Activated CD4-positive, CD25-positive, alpha-beta regulatory T cell treated with anti-CD3 and anti-CD28 coated beads, Interleukin-2, amount 50 U/mL, for 24 hours (primary cell): Measurements from ENCODE around the gene HS1BP3.

Experiments used
- ATAC-seq, 2 donors: fragments of 150-1000 bp; cut with Tn5 transposase; one replicate each; pipeline ENCODE4 v1.10.0; 2021; ENCODE audit warnings: mild to moderate bottlenecking in 1 of 2, moderate library complexity in 1 of 2

Gene HS1BP3

DNA sequence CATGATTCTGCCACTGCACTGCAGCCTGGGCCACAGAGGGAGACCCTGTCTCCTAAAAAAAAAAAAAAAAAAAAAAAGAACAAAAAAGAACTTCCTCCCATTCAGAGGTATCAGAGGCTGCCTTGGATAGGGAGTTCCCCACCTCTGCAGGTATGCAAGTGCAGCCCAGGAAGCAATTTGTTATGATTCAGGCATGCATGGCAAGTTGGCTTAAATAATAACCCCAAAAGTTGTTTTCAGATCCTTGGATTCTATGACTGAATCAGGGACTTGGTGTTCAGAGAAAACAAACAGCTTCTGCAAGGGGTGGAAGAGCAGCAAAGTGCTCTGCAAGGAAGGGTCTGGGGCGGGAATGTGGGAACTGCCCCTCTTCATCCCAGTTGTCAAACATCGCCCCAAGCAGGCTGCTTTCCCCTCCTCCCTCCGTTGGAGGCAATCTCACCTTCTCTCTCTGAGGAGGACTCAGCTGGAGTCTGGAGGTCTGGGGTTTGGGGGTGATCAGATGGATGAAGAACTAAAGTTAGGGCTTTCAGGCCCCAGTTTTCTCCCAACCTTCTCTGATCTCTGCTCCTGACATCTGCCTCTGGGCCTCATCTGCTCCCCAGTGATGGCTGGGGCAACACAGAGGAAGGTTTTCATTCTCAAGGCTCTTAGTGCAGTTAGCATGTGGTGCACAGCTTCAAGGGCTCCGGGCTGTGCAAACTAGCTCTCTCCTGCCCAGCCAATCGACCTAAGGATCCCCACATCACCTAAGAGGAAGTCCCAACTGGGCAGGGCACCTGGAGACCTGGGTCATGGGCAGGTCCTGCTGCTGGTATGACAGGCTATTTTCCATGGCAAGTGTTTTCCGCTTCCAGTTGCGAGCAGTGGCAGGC, 12.5 kb upstream of the HS1BP3 start:
- ATAC-seq: no peak

- ATAC-seq: no peak
Measured at GRCh38 chr2:20662308-20662937, 11.5 kb upstream of the HS1BP3 start.

- peak; percentile 62 to 69 for ATAC-seq
Measured at GRCh38 chr2:20661421-20662307, 10.8 kb upstream of the HS1BP3 start.

DNA sequence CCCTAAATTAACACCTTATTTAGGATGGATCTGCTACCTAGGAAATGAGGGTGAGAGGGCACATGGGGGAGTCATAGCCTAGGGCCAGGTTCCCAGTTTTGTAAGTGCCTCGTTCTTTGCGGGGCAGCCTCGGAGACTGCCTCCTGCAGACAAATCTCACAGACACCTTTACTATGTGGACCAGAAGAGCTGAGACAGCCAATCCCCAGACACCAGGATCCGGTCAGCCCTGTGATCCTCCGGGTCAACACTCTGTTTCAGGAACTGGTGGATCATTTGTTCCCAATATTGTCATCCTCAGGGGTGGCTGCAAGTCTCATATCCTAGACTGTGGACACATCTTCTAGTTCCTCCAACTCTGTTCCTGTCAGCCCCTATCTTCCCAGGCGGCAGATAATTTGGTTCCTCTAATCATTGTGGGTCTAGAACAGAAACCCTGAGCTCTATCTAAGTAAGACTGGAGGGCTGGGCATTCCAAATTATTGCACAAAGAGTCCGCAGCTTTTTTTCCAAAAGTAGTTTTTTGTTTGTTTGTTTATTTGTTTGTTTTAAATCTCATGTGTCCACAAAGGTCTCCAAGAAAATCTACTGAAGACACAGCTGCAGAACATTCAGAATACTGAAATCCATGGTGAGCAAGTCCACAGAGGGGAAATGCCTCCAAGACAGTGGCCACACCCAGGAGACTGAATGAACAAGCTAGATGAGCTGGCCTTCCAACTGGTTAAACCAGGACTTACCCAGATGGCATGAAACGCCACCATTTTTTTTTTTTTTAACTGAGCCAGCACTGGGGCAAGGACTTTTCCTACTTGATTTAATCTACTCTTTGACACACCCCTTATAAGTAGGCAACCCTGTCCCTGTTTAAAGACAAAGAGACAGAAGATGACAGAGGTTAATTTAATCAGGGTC, 9.9 kb upstream of the HS1BP3 start:
- ATAC-seq: no peak

- ATAC-seq: no peak
Measured at GRCh38 chr2:20657522-20658235, 6.8 kb upstream of the HS1BP3 start.

- ATAC-seq: no peak
Measured at GRCh38 chr2:20656561-20656960, 5.7 kb upstream of the HS1BP3 start.

- no peak for ATAC-seq
Measured at GRCh38 chr2:20654535-20654813, 3.6 kb upstream of the HS1BP3 start.

- no peak for ATAC-seq
Measured at GRCh38 chr2:20653695-20654534, 3.0 kb upstream of the HS1BP3 start.

DNA sequence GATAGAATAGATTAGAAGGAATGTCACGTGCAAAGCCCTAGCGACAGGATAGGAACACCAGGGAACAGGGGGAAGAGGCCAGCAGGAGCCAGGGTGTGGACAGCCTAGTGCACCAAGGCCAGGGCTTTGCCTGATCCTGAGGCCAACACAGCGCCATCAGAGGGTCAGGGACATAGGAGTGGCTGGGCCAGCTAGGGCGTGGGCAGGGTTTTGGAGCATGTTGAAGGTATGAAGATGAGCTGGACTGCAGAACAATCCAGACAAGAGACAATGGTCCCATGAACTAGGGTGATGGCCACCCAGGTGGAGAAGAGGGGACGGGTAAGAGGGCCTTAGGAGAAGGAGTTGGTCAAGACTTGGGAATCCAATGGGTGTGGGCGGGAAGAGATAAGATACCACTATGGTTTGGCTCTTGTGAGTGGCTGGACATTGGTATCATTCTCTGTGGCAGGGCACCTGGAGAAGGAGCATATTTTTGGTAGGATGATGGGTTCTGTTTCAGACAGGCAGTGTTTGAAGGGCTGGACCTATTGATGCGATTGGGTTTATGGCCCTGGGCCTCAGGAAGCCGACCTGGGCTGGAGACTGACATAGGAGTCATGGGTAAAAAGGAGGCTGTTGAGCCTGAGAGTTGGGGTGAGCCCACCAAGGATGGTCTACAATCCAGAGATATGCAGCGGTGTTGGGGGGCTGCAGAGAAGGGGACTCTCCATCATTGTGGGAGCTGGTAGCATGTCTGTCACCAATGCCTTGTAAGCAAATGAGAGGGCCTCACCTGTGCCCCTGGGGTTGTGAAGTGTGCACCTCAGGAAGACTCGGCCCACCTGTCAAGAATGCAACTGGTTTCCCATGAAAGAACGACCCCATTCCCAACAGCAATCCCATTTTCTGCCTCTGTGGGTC, 2.0 kb upstream of the HS1BP3 start:
- no peak for ATAC-seq

DNA sequence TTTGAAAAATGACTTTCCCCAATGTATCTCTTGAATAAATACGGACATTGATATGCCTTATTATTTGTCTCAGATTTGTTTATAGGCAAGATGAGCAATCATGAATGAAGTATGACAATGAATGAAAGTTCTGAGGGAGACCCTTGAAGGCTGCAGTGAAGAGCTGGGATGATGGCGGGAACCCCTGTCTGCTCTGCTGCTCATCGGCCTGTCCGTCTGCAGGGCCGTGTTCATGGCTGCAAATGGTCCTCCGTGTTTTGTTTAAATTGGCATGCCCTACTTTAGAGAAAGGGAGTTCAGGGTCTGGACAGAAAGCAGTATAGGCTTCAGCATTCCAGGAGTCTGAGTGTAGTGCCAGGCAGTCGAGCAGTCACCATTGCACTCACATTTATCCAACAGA, 1.2 kb upstream of the HS1BP3 start:
- ATAC-seq: no peak

DNA sequence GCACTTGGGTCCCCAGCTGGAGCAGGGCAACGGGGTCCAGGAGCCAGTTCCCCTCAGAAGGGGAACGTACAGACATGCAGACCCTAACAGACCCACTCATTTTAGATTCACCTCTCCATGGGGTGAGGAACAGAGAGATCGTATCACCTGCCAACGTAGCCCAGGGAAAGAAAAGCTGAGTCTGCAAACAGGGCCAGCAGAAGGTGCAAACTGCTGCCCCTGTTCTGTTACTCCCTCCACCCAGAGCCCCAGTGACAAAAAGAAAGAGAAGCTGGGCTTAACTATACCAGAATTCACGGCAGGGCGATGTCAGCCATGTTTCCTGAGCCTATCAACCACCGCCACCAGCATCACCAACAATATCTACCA, 817 bp upstream of the HS1BP3 start:
- ATAC-seq: no peak

DNA sequence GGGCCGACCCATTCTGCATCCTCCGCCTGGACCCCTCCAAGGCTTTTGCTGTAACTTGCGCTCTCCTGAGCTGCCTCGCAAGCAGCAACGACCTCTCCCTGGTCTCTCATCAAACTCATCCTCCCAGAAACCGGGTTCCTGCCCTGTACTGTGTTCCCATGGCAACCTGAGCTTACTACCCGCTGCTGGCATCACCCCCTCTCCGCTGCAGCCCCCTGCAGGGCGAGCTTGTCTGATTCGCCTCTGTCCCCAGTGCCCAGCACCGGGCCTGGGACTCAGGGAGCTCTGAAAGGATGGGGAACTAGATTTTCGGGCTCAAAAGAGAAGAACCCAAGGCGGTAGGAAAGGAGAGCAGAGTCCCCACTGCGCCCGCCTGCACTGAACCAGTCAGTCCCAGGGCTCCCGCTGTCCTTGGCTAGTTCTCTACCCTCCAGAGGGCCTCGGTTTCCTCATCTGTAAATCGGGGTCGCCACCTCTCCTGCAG, 463 bp downstream of the HS1BP3 start:
- peak in 1 of 2 donors; percentile 0 for ATAC-seq

DNA sequence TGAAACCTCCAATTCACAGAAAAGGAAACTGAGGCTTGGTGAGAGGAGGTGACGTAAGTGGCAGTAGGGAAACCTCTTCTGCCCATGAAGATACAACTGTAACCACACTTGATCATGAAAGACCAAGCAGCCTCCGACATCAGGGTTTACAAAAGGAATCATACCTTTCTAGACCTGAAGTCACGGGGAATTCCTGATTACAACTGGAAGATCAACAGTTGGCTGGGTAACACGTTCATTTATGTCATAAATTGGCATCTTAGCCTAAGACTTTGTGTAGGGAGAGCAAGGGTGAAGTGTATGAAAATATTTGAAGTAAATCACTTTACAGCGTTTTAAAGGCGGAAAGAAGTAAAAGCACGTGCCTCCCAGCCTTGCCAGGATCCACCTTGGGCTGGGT, 922 bp downstream of the HS1BP3 start:
- ATAC-seq: no peak

GRCh38 chr2:20649576-20649975, 1.3 kb downstream of the HS1BP3 start:
- ATAC-seq: no peak

- no peak for ATAC-seq
Measured at GRCh38 chr2:20648831-20649230, 2.1 kb downstream of the HS1BP3 start.

GRCh38 chr2:20648206-20648605, 2.7 kb downstream of the HS1BP3 start:
- ATAC-seq: no peak

GRCh38 chr2:20647738-20648137, 3.2 kb downstream of the HS1BP3 start:
- ATAC-seq: no peak

GRCh38 chr2:20647211-20647610, 3.7 kb downstream of the HS1BP3 start:
- ATAC-seq: no peak

DNA sequence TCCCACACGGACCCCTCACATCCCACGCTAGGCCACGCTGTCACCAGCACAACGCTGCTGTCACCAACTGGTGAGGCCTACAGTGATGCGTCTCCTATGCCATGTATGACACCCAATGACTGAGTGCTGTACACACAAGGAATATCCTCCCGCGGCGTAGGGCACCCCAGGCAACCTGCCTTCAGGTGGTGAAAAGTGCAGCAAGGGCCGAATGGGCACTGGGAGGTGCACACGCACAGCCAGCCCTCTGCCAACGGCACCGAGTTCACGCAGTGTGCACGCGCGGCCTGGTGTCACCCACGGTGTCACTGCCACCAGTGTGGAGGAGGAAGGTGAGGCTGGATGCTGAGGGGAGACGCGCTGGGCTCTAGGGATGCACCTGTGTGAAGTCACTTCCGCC, 4.5 kb downstream of the HS1BP3 start:
- ATAC-seq: no peak

DNA sequence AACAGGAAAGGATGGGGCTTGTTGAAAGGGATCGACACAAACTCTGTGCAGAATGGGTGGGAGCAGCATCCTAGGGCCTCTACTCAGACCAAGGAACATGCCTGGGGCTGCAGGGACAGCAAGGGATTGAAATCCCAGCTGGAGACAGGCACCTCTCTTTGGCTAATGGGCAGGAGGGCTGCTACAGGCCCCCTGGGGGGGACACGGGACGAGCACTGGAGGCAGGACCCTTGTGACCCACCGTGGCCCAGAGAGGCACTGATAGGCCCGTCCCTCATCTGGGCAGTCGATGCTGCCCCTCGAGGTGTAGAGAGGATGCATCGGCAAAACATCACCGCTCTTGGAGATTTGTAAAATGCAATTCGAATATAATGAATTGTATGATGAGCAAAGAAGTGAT, 5.1 kb downstream of the HS1BP3 start:
- no peak for ATAC-seq
